WTC11 (cell line): ENCODE results near the gene SUPT3H. TPM values are rescaled to one million over a fixed set of nuclear protein-coding genes. Genes with fewer than 3 reads are reported as not detected.

ENCODE experiments used
- ATAC-seq: fragments of 200-7000 bp; cut with Tn5 transposase; 2 replicates; pipeline ENCODE4 v1.10.0; 2021; ENCODE audit warnings: mild to moderate bottlenecking, moderate library complexity
- CTCF ChIA-PET: fragments of 300-600 bp; sonication (Branson Sonifier 250); formaldehyde crosslinking; loops from one replicate; lab custom pipeline; 2021; ENCODE audit warnings: antibody characterized with exemption; lab: Charles Lee
- POLR2A ChIA-PET: fragments of 350-600 bp; sonication (Branson Sonifier 250); formaldehyde crosslinking; loops from one replicate; lab custom pipeline; 2021; ENCODE audit warnings: antibody characterized with exemption; lab: Charles Lee
- DNase-seq: peaks from one replicate; pipeline ENCODE4 v3.0.0; 2021; ENCODE audit warnings: low spot score
- H3K27ac Mint-ChIP-seq: 2 replicates; pipeline ENCODE4 v1.8.0; 2021; ENCODE audit warnings: mixed read lengths
- H3K27me3 Mint-ChIP-seq: 2 replicates; pipeline ENCODE4 v1.8.0; 2021; ENCODE audit warnings: low read depth, mild to moderate bottlenecking, moderate library complexity, mixed read lengths
- H3K36me3 Mint-ChIP-seq: 2 replicates; pipeline ENCODE4 v1.8.0; 2021; ENCODE audit warnings: mixed read lengths
- H3K4me1 Mint-ChIP-seq: 2 replicates; pipeline ENCODE4 v1.8.0; 2022; ENCODE audit warnings: mixed read lengths
- H3K4me3 Mint-ChIP-seq: 2 replicates; pipeline ENCODE4 v1.8.0; 2021; ENCODE audit warnings: mild to moderate bottlenecking, moderate library complexity, mixed read lengths
- H3K9me3 Mint-ChIP-seq: 2 replicates; pipeline ENCODE4 v1.8.0; 2021; ENCODE audit warnings: mixed read lengths
- ATF6 ChIP-seq: sonication (generic); formaldehyde crosslinking; IDR thresholded peaks from 2 replicates; pipeline ENCODE4 v1.8.1; 2023; ENCODE audit warnings: mild to moderate bottlenecking, missing genetic modification reagents
- CREB1 ChIP-seq: sonication (generic); formaldehyde crosslinking; IDR thresholded peaks from 2 replicates; pipeline ENCODE4 v1.8.0; 2023; ENCODE audit warnings: mild to moderate bottlenecking, missing genetic modification reagents
- ELF4 ChIP-seq: sonication (generic); formaldehyde crosslinking; IDR thresholded peaks from 2 replicates; pipeline ENCODE4 v1.8.1; 2022; ENCODE audit warnings: low read depth, mild to moderate bottlenecking, moderate library complexity, missing genetic modification reagents
- ERG ChIP-seq: fragments of 250-450 bp; sonication (Bioruptor Pico); IDR thresholded peaks from 2 replicates; pipeline ENCODE4 v1.8.0; 2021; ENCODE audit warnings: mild to moderate bottlenecking
- FOXJ3 ChIP-seq: sonication (generic); formaldehyde crosslinking; IDR thresholded peaks from 2 replicates; pipeline ENCODE4 v1.9.0; 2021; ENCODE audit warnings: missing genetic modification reagents, mild to moderate bottlenecking, borderline replicate concordance
- FOXP1 ChIP-seq: sonication (generic); formaldehyde crosslinking; IDR thresholded peaks from 2 replicates; pipeline ENCODE4 v1.8.0; 2022; ENCODE audit warnings: missing genetic modification reagents, mild to moderate bottlenecking, moderate library complexity, borderline replicate concordance
- GABPB1 ChIP-seq: sonication (generic); formaldehyde crosslinking; IDR thresholded peaks from 2 replicates; pipeline ENCODE4 v1.8.1; 2023; ENCODE audit warnings: mild to moderate bottlenecking, missing genetic modification reagents
- GTF2I ChIP-seq: fragments of 250-450 bp; sonication (Bioruptor Pico); conservative IDR thresholded peaks from 2 replicates; pipeline ENCODE4 v1.4.0; 2021; ENCODE audit warnings: mild to moderate bottlenecking
- IRF2 ChIP-seq: sonication (generic); formaldehyde crosslinking; IDR thresholded peaks from 2 replicates; pipeline ENCODE4 v1.8.0; 2022; ENCODE audit warnings: low read depth, missing genetic modification reagents, borderline replicate concordance
- MYBL2 ChIP-seq: sonication (generic); formaldehyde crosslinking; IDR thresholded peaks from 2 replicates; pipeline ENCODE4 v1.8.1; 2023; ENCODE audit warnings: mild to moderate bottlenecking, moderate library complexity, missing genetic modification reagents
- NFATC4 ChIP-seq: fragments of 250-450 bp; sonication (Bioruptor Pico); IDR thresholded peaks from 2 replicates; pipeline ENCODE4 v1.9.0; 2021; ENCODE audit warnings: mild to moderate bottlenecking
- NR2C2 ChIP-seq: sonication (generic); formaldehyde crosslinking; IDR thresholded peaks from 2 replicates; pipeline ENCODE4 v1.8.0; 2022; ENCODE audit warnings: mild to moderate bottlenecking, missing genetic modification reagents
- RORB ChIP-seq: fragments of 250-450 bp; sonication (Bioruptor Pico); IDR thresholded peaks from 2 replicates; pipeline ENCODE4 v1.9.0; 2021; ENCODE audit warnings: mild to moderate bottlenecking
- TCF7 ChIP-seq: sonication (generic); formaldehyde crosslinking; IDR thresholded peaks from 2 replicates; pipeline ENCODE4 v1.8.0; 2022; ENCODE audit warnings: mild to moderate bottlenecking, low read depth, missing genetic modification reagents, moderate library complexity
- TEAD4 ChIP-seq: sonication (generic); formaldehyde crosslinking; IDR thresholded peaks from 2 replicates; pipeline ENCODE4 v1.8.0; 2022; ENCODE audit warnings: mild to moderate bottlenecking, missing genetic modification reagents
- ZBTB21 ChIP-seq: sonication (generic); formaldehyde crosslinking; IDR thresholded peaks from 2 replicates; pipeline ENCODE4 v1.8.1; 2023; ENCODE audit warnings: mild to moderate bottlenecking, missing genetic modification reagents, borderline replicate concordance
- ZNF232 ChIP-seq: sonication (generic); formaldehyde crosslinking; IDR thresholded peaks from 2 replicates; pipeline ENCODE4 v1.8.0; 2022; ENCODE audit warnings: mild to moderate bottlenecking, missing genetic modification reagents
- ZNF396 ChIP-seq: fragments of 250-450 bp; sonication (Bioruptor Pico); IDR thresholded peaks from 2 replicates; pipeline ENCODE4 v1.8.0; 2021; ENCODE audit warnings: mild to moderate bottlenecking, moderate library complexity, borderline replicate concordance
- ZNF532 ChIP-seq: fragments of 250-450 bp; sonication (Bioruptor Pico); IDR thresholded peaks from 2 replicates; pipeline ENCODE4 v1.9.0; 2021; ENCODE audit warnings: mild to moderate bottlenecking, borderline replicate concordance
- total RNA-seq: library from RNA; stranded (reverse); gene quantifications from 3 replicates; pipeline ENCODE4 v1.2.3, GENCODE V29; 2021
- TF ChIP-seq, protein P1 (sequence below): sonication (generic); formaldehyde crosslinking; IDR thresholded peaks from 2 replicates; pipeline ENCODE4 v1.8.1; 2023; ENCODE audit warnings: mild to moderate bottlenecking, missing genetic modification reagents, moderate library complexity
- TF ChIP-seq, protein P2 (sequence below): sonication (generic); formaldehyde crosslinking; IDR thresholded peaks from 2 replicates; pipeline ENCODE4 v1.8.1; 2022; ENCODE audit warnings: mild to moderate bottlenecking, moderate library complexity, missing genetic modification reagents
- TF ChIP-seq, protein P3 (sequence below): sonication (generic); formaldehyde crosslinking; IDR thresholded peaks from 2 replicates; pipeline ENCODE4 v1.8.1; 2023; ENCODE audit warnings: mild to moderate bottlenecking, missing genetic modification reagents, borderline replicate concordance

Gene SUPT3H
- total RNA-seq, 1 experiment from 2014 or later: 15.3 TPM

DNA sequence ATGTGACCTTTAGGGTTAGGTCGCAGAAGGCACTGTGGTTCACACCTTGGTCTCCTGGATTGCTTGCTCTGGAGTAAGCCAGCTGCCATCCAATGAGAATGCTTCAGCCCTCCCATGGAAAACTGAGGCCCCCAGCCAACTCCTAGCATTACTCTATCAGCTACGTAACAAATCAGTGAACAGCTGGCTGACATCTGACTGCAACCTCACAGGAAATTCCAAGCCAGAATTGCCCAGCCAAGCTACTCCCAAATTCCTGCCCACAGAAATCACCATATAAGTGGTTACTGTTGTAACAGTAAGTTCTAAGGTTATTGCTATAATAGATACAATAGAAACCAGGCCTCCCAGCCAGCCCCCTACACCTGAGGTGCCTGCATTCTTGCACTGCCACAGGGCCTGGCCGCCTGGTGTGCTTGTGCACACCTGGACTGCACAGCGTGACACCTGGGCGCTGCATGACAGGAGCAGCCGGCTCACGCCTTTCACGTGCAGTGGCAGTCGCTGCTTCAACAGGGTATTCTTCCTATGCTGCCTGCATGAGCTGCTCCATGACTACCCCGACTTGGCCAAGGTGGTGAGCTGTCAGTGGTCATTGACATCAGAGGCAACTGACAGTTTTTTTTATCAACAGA, 479.3 kb downstream of the SUPT3H start:
- H3K27me3 Mint-ChIP-seq: no peaks in the 10 kb centered on the region
- TF ChIP-seq GTF2I (CRISPR knock-in tag): no peak
- TF ChIP-seq, protein P1, sequence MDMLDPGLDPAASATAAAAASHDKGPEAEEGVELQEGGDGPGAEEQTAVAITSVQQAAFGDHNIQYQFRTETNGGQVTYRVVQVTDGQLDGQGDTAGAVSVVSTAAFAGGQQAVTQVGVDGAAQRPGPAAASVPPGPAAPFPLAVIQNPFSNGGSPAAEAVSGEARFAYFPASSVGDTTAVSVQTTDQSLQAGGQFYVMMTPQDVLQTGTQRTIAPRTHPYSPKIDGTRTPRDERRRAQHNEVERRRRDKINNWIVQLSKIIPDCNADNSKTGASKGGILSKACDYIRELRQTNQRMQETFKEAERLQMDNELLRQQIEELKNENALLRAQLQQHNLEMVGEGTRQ (CRISPR knock-in tag): no peak
- TF ChIP-seq NR2C2 (CRISPR knock-in tag): no peak
- TF ChIP-seq ZNF232 (CRISPR knock-in tag): no peak
- TF ChIP-seq MYBL2 (CRISPR knock-in tag): no peak
- no peak for TF ChIP-seq CREB1
- TF ChIP-seq ELF4 (CRISPR knock-in tag): no peak
- TF ChIP-seq FOXP1 (CRISPR knock-in tag): no peak
- ChIA-PET CTCF (interaction anchor here (1.4 kb wide), 1 partner anchor 243 kb away, joined by 3 read pairs; no protein-coding TSS in a partner anchor), POLR2A (interaction anchor here (0.5 kb wide), 1 partner anchor 76 kb away, joined by 5 read pairs; no protein-coding TSS in a partner anchor)
- H3K4me1 Mint-ChIP-seq: peaks cover 7% of the 10 kb centered on the region
- H3K36me3 Mint-ChIP-seq: peaks cover 18% of the 10 kb centered on the region
- H3K27ac Mint-ChIP-seq: no peak overlapping the region
- ATAC-seq: peak; percentile 28; the same call in 1 of the 2 replicates
- no peak for DNase-seq
- H3K4me3 Mint-ChIP-seq: no peak overlapping the region
- H3K9me3 Mint-ChIP-seq: peaks cover 19% of the 10 kb centered on the region

- no peaks in the 10 kb centered on the region for H3K27me3 Mint-ChIP-seq
- H3K9me3 Mint-ChIP-seq: peaks cover 19% of the 10 kb centered on the region
- TF ChIP-seq ATF6 (CRISPR knock-in tag) (no peak), TEAD4 (no peak), FOXJ3 (CRISPR knock-in tag) (no peak), ZNF396 (CRISPR knock-in tag) (no peak), CREB1 (no peak), ERG (CRISPR knock-in tag) (no peak), NR2C2 (CRISPR knock-in tag) (no peak), TCF7 (CRISPR knock-in tag) (no peak), ZBTB21 (CRISPR knock-in tag) (no peak), IRF2 (CRISPR knock-in tag) (no peak), ELF4 (CRISPR knock-in tag) (no peak), GABPB1 (CRISPR knock-in tag) (no peak), NFATC4 (CRISPR knock-in tag) (no peak), ZNF532 (no peak), RORB (CRISPR knock-in tag) (no peak)
- TF ChIP-seq, protein P2, sequence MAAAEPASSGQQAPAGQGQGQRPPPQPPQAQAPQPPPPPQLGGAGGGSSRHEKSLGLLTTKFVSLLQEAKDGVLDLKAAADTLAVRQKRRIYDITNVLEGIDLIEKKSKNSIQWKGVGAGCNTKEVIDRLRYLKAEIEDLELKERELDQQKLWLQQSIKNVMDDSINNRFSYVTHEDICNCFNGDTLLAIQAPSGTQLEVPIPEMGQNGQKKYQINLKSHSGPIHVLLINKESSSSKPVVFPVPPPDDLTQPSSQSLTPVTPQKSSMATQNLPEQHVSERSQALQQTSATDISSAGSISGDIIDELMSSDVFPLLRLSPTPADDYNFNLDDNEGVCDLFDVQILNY: no peak
- TF ChIP-seq, protein P3, sequence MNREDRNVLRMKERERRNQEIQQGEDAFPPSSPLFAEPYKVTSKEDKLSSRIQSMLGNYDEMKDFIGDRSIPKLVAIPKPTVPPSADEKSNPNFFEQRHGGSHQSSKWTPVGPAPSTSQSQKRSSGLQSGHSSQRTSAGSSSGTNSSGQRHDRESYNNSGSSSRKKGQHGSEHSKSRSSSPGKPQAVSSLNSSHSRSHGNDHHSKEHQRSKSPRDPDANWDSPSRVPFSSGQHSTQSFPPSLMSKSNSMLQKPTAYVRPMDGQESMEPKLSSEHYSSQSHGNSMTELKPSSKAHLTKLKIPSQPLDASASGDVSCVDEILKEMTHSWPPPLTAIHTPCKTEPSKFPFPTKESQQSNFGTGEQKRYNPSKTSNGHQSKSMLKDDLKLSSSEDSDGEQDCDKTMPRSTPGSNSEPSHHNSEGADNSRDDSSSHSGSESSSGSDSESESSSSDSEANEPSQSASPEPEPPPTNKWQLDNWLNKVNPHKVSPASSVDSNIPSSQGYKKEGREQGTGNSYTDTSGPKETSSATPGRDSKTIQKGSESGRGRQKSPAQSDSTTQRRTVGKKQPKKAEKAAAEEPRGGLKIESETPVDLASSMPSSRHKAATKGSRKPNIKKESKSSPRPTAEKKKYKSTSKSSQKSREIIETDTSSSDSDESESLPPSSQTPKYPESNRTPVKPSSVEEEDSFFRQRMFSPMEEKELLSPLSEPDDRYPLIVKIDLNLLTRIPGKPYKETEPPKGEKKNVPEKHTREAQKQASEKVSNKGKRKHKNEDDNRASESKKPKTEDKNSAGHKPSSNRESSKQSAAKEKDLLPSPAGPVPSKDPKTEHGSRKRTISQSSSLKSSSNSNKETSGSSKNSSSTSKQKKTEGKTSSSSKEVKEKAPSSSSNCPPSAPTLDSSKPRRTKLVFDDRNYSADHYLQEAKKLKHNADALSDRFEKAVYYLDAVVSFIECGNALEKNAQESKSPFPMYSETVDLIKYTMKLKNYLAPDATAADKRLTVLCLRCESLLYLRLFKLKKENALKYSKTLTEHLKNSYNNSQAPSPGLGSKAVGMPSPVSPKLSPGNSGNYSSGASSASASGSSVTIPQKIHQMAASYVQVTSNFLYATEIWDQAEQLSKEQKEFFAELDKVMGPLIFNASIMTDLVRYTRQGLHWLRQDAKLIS: no peak
- H3K4me3 Mint-ChIP-seq: no peak overlapping the region
- H3K36me3 Mint-ChIP-seq: peaks cover 18% of the 10 kb centered on the region
- no peak overlapping the region for H3K27ac Mint-ChIP-seq
- ATAC-seq (no peak), DNase-seq (no peak)
- peaks cover 7% of the 10 kb centered on the region for H3K4me1 Mint-ChIP-seq
- POLR2A ChIA-PET: no interaction called here
- CTCF ChIA-PET: no interaction called here
Observed at GRCh38 chr6:44897316-44897715, 480.4 kb downstream of the SUPT3H start.
